ENCODE measurements around the gene GALNTL6.

DNA sequence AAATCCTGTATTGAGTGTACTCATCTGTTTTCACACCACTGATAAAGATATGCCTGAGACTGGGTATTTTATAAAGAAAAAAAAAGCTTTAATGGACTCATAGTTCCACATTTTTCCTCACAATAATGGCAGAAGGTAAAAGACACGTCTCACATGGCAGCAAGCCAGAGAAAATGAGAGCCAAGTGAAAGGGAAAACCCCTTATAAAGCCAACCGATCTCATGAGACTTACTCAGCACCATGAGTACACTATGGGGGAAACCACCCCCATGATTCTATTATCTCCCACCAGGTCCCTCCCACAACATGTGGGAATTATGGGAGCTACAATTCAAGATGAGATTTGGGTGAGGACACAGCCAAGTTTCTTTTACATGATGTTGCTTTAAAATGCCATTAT lies 171.9 kb downstream of the GALNTL6 start:
- TF ChIP-seq, protein P1, sequence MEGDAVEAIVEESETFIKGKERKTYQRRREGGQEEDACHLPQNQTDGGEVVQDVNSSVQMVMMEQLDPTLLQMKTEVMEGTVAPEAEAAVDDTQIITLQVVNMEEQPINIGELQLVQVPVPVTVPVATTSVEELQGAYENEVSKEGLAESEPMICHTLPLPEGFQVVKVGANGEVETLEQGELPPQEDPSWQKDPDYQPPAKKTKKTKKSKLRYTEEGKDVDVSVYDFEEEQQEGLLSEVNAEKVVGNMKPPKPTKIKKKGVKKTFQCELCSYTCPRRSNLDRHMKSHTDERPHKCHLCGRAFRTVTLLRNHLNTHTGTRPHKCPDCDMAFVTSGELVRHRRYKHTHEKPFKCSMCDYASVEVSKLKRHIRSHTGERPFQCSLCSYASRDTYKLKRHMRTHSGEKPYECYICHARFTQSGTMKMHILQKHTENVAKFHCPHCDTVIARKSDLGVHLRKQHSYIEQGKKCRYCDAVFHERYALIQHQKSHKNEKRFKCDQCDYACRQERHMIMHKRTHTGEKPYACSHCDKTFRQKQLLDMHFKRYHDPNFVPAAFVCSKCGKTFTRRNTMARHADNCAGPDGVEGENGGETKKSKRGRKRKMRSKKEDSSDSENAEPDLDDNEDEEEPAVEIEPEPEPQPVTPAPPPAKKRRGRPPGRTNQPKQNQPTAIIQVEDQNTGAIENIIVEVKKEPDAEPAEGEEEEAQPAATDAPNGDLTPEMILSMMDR (IDR thresholded peaks at IDR 0.05; ENCODE audit: insufficient read depth, low read length, poor library complexity, severe bottlenecking) = no peak
- no peak for TF ChIP-seq EZH2phosphoT487 (conservative IDR thresholded peaks at IDR 0.05; ENCODE audit: low read length)
